T-helper 1 cell treated with Interleukin-12 subunit alpha and Interleukin-12 subunit beta and Interleukin-4 antibody, amounts not matched to agents 30 ng/mL and 1 ng/mL, for 36 hours (primary cell): ENCODE results near the gene CUL9. TPM values are rescaled to one million over a fixed set of nuclear protein-coding genes. Genes with fewer than 3 reads are reported as not detected.

Experiments used
- intact Hi-C: fragments of 100-400 bp; cut with micrococcal nuclease; formaldehyde crosslinking; loops from one replicate; pipeline ENCODE4 v1.15.1; 2024
- total RNA-seq: library from RNA; stranded (reverse); gene quantifications from 2 replicates; pipeline ENCODE4 v1.2.3, GENCODE V29; 2022

Gene CUL9
- total RNA-seq, result 55.1 and 58.0 TPM in 2 replicates

DNA sequence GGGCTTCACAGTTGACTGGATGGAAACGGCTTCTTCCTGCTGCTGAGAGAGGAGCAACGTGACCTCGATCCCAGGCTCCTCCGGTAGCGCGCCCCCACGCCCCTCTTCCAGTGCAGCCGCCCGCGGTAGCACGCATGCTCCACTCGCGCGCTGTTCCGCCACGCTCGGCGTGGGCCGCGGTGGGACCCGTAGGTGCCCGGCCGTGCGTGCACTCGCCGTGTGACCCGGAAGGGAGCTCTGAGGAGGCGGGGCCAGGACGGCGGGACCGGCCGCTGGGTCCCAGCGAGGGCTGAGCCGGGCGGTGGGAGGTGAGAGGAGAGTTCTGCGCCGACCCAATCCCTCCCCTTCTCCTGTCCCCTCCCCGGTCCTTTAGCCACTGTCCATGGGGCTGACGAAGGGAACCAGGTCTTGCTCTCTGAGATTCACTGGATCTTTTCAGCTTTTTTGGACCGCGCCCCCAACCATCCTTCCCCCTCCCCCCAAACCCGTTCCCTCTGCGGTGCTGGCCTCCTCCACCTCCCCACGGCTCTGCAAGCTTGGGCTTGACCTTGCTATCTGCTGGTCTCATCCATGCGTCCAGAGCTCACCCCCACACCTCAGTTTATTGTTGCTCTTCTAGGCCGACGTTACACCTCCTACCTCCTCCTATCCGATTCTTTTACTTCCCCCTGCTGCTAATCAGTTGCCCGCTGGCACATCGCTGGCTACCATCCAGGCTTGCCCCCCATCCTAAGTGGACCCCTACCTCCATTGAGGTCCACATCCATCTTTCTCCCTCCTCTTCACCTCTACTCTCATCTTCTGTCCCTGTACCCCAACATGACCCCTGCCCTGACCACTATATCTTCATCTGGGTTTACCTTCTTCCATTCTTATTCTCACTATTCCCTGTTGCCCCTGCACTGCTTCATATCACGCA is at the start of gene CUL9:
TSS of gene CUL9 (plus strand) at position 255 of the 919 bp plus-strand sequence. CDS start 2,115 bp downstream, outside the sequence.
- intact Hi-C loops, result loop anchor here (1.0 kb wide), 2 partner anchors 8 to 42 kb away; no protein-coding TSS in a partner anchor

DNA sequence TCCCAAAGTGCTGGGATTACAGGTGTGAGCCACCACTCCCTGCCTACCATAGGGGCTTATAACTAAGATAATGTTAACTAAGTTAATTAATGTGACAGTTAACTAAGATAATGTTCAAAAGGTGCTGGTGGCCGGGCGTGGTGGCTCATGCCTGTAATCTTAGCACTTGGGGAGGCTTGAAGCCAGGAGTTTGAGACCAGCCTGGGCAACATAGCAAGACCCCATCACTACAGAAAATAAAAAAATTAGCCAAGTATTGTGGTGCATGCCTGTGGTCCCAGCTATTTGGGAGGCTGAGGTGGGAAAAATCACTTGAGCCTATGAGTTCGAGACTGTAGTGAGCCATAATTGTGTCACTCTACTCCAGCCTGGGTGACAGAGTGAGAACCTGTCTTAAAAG is 43.7 kb upstream of the CUL9 start:
- intact Hi-C loops, result no loop called here

DNA sequence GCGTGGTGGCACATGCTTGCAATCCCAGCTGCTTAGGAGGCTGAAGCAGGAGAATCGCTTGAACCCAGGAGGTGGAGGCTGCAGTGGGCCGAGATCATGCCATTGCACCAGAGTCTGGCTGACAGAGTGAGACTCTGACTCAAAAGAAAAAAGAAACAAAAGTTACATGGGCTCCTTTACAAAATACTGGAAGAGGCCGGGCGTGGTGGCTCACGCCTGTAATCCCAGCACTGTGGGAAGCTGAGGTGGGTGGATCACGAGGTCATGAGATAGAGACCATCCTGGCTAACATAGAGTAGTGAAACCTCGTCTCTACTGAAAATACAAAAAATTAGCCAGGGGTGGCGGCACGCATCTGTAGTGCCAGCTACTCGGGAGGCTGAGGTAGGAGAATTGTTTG is 42.0 kb upstream of the CUL9 start:
- intact Hi-C loops, result loop anchor here (5.0 kb wide), 1 partner anchor 478 kb away; no protein-coding TSS in a partner anchor

DNA sequence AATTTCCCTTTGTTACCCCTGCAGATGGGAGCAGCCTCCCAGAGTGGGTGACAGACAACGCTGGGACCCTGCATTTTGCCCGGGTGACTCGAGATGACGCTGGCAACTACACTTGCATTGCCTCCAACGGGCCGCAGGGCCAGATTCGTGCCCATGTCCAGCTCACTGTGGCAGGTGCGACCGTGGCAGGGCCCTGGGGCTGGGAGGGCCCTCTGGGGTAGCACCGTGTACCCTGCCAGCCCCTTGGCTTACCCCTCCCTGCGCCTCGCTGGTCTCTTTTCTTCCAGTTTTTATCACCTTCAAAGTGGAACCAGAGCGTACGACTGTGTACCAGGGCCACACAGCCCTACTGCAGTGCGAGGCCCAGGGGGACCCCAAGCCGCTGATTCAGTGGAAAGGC is 40.4 kb upstream of the CUL9 start:
- intact Hi-C loops, result loop anchor here (2.0 to 5.0 kb wide), 2 partner anchors 157 to 479 kb away; partner anchors contain the start of gene PPP2R5D

DNA sequence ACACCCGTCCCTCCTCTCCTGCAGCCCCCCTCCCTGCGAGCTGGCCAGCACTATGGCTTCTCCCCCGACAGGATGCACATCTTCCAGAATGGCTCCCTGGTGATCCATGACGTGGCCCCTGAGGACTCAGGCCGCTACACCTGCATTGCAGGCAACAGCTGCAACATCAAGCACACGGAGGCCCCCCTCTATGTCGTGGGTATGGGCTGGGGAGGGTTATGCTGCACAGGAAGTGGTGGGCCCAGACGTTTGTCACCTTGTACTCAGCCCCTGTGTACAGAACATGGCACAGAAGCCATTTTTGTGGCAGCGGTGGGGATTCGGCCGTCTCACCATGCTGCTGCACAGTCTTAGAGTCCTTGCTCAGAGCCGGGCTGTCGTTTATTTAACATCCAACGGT is 39.9 kb upstream of the CUL9 start:
- intact Hi-C loops, result loop anchor here (2.0 to 5.0 kb wide), 2 partner anchors 157 to 480 kb away; partner anchors contain the start of gene PPP2R5D

DNA sequence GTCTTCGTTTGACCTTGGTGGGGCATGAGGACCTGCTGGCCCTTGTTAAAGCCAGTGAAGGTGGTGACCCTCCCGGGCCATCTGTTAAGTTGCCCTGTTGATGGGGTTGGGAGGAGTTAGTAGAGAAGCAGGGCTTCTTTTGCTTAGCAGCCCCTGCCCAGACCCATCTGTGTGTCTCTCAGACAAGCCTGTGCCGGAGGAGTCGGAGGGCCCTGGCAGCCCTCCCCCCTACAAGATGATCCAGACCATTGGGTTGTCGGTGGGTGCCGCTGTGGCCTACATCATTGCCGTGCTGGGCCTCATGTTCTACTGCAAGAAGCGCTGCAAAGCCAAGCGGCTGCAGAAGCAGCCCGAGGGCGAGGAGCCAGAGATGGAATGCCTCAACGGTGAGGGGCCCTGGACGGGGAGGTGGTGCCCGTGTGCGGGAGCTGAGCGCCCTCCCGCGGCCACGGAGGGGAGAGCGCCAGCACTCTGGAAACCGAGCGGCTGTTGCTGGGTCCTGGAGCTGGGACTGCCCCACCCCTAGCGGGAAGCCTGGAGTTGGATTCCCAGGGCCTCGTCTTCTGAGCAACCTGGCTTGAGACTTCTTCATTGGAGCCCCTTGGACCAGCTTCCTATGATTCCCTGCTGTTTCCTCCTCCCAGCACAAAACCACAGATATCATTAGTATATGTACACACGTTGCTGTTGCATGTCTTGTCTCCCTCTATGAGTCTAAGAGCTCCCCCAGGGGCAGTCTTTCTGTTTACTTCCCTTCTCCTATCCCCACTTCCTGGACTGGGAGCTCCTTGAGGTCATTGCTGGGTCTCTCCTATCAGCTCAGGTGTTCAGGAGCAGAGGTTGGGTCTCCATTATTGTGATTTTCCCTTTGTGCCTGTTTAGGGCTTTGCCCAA is 38.5 kb upstream of the CUL9 start:
- intact Hi-C loops, result loop anchor here (1.0 to 5.0 kb wide), 7 partner anchors 73 to 481 kb away; partner anchors contain the start of genes CUL7 and PPP2R5D

DNA sequence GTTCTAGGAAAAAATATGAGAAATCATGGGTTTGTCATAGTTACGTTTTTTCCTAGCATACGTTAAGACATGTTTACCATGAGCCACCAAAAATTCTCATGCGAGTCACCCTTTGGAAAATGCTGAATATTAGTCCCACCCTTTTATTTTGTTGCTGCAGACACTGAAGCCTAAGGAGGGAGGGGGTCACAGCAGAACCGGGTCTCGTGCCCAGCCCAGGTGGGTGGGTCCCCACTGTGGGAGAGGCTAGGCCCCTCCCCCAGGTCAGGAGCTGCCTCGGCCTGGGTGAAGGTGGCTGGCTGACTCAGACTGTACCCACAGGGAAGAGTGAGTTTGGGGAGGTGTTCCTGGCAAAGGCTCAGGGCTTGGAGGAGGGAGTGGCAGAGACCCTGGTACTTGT is 37.1 kb upstream of the CUL9 start:
- intact Hi-C loops, result loop anchor here (5.0 kb wide), 1 partner anchor 483 kb away; no protein-coding TSS in a partner anchor

DNA sequence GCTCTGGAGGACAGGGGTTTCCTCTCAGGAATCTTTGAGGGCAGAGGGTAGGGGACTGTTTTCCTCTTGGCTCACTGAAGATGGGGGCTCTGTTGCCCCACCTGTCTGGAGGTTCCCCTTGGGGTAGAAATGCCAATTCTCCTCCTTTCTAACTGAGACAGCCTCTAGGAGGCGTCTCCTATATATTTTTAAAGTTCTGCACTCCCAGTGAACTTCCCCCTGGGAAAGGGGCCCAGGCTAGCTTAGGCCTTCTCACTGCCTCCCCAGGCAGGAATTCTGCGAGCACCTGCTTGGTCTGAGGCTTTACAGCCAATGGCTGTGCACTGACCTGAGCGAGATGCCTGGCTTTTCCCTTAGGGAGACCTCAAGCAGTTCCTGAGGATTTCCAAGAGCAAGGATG is 35.7 kb upstream of the CUL9 start:
- intact Hi-C loops, result no loop called here

DNA sequence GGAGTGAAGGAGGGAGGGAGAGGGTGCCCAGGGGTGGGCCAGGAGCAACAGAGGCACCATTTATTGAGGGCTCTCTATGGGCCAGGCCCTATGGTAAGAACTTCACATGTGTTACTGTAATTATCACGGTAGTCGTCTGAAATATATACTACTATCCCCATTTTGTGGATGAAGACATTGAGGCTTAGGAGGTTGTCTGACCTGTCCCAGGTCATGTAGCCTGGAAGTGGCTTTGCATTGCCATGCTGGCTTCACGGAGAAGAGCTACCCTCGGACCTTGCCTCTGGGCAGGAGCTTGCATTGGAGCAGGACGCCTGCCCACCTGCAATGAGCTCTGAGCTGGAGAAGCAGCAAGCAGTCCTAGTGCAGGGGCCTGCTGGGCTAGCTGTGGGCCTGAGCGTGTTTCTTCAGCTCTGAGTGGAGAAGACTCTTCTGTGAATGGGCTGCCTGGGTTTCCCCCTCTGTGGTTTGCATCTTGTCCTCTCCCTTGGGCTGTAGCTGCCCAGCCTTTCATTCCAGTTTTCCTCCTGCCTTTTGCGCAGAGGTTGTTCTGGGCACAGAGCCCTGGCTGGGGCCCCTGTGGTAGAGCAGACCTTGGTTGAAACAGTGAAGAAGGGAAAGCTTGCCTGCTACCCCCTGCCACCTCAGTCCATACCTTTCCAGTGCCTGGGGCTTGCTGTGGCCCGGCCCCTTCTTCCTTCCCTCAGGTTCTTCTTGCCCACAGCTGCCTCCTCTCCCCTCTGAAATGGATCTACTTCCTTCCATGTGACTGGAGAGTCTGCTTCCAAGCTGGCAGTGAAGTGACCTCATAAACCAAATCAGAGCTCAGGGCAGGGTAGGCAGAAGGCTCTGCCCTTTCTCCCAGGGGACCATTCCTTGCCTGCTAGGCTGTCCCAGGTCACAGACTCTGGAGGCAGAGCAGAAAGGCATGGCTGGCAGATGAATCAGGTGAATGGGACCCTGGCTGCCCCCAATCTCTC is 35.0 kb upstream of the CUL9 start:
- intact Hi-C loops, result no loop called here

DNA sequence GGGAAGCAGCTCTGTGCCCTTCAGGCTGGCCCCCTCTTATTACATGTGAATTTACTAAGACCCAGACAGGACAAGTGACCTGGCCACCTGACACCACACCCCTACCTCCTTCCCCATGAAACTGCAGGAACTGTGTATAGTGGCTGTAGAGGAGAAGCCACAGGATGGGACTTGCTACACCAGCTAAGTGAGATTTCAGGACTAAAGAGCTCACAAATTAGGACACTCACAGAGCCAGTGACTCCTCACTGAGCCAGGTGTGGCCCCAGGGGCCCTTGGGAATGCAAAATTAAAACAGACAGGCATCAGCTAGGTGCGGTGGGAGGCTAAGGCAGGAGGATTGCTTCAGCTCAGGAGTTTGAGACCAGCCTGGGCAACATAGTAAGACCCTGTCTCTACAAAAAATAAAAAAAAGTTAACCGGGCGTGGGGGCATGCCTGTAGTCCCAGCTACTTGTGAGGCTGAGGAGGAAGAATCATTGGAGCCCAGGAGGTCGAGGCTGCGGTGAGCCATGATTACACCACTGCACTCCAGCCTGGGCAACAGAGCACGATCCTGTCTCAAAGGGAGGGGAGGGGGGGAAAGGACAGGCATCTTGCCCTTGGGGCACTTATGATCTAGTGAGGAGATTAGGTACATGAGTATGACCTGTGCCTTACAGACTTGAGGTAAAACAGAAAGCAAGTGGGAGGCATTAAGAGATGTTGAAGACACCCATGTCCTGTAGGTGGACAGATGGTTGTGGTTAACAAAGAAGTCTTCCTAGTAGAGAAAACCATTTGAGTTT is 34.1 kb upstream of the CUL9 start:
- intact Hi-C loops, result no loop called here

DNA sequence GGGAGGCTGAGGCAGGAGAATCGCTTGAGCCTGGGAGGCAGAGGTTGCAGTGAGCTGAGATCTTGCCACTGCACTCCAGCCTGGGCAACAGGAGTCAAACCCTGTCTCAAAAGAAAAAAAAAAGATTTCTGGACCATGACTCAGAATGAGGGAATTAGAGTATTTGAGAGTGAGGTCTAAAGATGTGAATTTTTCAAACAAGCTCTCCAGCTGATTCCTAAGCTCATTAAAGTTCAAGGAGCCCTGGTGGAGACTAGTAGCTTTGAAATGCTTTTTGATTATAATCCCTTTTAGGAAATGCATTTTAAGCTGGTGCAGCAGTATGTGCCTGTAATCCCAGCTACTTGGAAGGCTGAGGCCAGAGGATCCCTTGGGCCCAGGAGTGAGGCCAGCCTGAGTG is 32.7 kb upstream of the CUL9 start:
- intact Hi-C loops, result no loop called here

DNA sequence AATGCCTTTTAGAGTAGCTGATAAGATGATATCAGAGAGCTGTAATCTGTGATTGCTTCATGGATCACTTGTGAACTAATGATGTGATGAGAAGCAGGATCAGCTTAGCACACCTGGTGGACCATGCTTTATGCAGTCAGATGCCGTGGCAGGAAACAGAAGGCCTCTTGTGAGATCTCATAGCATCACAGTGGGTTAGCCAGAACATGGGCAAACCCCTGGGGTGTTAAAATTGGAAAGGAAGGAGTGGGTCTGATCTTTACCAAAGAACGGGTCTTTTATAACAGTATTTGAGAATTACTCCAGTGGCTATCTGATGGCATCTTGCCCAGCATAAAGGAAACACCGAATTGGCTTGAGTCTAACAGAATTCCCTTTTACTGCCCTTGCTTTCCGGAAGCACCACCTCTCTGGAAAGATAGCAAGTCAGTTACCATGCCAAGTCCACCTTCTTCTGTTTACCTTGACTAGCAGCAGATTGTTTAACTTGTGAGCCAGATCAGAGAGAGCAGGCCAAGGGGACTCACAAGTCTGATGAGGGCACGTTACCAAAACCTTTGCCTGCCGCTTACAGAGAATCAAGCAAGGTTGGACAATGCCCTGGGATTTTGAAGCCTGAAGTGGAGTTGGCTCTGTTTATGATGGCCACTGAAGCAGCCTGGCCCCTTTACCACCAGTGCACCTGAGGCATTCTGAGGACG is 31.8 kb upstream of the CUL9 start:
- intact Hi-C loops, result no loop called here

DNA sequence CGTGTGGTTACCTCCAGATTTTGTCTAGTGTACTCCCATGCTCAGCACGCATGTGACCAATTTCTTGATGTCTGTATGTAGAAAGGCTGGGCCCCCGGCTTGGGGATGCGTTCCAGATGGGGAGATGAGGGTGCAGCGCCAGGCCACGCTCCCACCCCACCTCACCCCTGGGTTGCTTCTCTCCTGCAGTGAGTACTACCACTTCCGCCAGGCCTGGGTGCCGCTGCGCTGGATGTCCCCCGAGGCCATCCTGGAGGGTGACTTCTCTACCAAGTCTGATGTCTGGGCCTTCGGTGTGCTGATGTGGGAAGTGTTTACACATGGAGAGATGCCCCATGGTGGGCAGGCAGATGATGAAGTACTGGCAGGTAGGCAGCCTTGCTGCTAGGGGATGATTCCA is 22.4 kb upstream of the CUL9 start:
- intact Hi-C loops, result no loop called here

DNA sequence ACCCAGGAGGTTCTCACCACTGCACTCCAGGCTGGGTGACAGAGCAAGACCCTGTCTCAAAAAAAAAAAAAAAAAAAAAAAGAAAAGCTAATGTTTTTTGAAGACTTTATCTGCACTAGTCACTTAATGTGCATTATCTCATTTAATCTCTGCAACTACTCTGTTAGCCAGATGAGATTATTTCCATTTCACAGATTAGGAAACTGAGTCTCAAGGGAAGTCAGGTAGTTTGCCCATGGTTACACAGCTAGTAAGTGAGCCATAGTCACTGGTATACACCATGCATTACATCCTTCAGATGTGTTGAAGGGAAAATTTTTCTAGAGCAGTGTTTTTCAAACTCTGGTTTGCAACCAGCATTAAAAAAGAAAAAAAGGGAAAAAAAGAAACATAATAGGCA is 18.1 kb upstream of the CUL9 start:
- intact Hi-C loops, result no loop called here

DNA sequence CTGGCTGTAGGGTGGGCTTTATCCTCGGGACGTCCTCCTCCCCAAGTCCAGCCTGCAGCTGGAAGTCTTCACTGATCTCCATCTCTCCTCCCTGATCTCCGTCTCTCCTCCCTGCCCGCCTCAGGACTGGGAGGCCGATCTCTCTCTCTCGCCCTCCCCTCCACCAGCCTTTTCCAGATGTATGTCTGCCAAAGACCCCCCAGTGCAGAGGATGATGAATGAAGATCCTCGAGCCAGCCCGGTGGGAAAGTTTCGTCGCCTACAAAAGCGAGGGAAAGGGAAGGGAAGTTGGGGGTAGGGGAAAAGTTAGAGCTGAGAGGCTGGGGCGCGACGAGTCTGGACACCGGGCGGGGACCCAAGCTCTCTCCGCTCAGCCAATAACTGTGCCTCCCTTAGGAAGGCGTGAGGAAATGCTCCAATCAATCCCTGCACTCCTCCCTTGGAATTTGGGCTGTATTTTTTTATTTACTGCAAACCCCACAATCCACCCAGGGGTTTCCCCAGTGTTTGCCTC is 11.5 kb upstream of the CUL9 start:
- intact Hi-C loops, result loop anchor here (2.0 to 10.0 kb wide), 9 partner anchors 400 to 1386 kb away; partner anchors contain the start of genes BYSL, HSP90AB1, MED20 and MRPL14

DNA sequence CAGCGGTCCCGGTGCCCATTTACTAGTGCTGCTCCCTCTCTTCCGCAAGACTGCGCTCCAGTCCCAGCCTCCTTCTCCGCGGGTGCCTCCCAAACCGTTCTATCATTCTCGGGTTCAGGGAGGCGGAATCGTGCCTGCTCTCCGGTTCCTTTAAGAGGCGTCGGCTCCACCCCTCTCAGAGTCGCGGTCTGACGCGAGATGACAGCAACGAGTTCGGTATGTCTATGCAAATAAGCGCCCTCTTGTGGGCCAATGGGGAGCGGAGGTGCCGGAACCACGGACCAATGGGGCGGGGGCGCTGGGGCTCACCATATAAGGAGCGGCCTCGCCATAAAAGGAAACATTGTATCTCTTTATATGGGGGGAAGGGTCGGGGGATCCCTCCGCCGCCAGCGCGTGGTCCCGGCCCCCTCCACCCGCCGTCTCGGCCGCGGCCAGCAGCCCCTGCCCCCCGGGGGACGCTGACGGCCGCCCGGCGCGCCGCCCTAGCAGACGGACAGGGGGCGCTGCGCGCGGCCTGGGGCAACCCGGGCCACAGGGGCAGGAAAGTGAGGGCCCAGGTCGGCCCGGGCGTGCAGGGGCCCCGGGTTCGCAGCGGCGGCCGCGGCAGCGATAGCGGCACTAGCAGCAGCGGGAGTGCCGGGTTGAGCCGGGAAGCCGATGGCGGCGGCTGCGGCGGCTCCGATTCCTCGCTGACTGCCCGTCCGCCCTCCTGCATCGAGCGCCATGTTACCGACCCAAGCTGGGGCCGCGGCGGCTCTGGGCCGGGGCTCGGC is 10.9 kb upstream of the CUL9 start, which contains the start of gene SRF:
TSS of gene SRF (plus strand) at position 339 of the 776 bp plus-strand sequence. CDS start at position 727, 388 bp downstream.
- intact Hi-C loops, result loop anchor here (1.0 to 10.0 kb wide), 22 partner anchors 53 to 1386 kb away; partner anchors contain the start of genes ABCC10, BYSL, CUL7 and HSP90AB1

DNA sequence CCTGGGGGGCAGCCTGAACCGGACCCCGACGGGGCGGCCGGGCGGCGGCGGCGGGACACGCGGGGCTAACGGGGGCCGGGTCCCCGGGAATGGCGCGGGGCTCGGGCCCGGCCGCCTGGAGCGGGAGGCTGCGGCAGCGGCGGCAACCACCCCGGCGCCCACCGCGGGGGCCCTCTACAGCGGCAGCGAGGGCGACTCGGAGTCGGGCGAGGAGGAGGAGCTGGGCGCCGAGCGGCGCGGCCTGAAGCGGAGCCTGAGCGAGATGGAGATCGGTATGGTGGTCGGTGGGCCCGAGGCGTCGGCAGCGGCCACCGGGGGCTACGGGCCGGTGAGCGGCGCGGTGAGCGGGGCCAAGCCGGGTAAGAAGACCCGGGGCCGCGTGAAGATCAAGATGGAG is 10.3 kb upstream of the CUL9 start:
- intact Hi-C loops, result loop anchor here (1.0 to 10.0 kb wide), 22 partner anchors 53 to 1387 kb away; partner anchors contain the start of genes ABCC10, BYSL, CUL7 and HSP90AB1
